DMS 273 (cell line): Measurements from ENCODE around the gene TULP3.

Experiments used
- DNase-seq: peaks from one replicate; lab custom pipeline; 2025; ENCODE audit not compliant: unreplicated experiment; lab: John Stamatoyannopoulos, UW

Gene TULP3

GRCh38 chr12:2925322-2925995 is 34.8 kb downstream of the TULP3 start:
- no peak for DNase-seq

- DNase-seq = no peak
Observed at GRCh38 chr12:2930865-2931264, 40.2 kb downstream of the TULP3 start.

GRCh38 chr12:2933586-2933985 is 42.9 kb downstream of the TULP3 start:
- no peak for DNase-seq

- no peak for DNase-seq
Observed at GRCh38 chr12:2934371-2934770, 43.7 kb downstream of the TULP3 start.

GRCh38 chr12:2936301-2936700 is 45.6 kb downstream of the TULP3 start:
- DNase-seq = no peak

- DNase-seq = no peak
Observed at GRCh38 chr12:2937500-2937899, 46.8 kb downstream of the TULP3 start.

GRCh38 chr12:2939191-2939590 is 48.5 kb downstream of the TULP3 start:
- no peak for DNase-seq

GRCh38 chr12:2940564-2940963 is 49.9 kb downstream of the TULP3 start:
- DNase-seq = no peak

GRCh38 chr12:2941524-2941923 is 50.8 kb downstream of the TULP3 start:
- DNase-seq = no peak

GRCh38 chr12:2944401-2945047 is 53.8 kb downstream of the TULP3 start:
- peak; percentile 60 for DNase-seq

GRCh38 chr12:2949411-2949810 is 58.7 kb downstream of the TULP3 start:
- DNase-seq = no peak

GRCh38 chr12:2955888-2956287 is 65.2 kb downstream of the TULP3 start:
- DNase-seq = no peak

GRCh38 chr12:2957816-2958431 is 67.2 kb downstream of the TULP3 start:
- DNase-seq = no peak

- peak; percentile 85 for DNase-seq
Observed at GRCh38 chr12:2958432-2959191, 67.9 kb downstream of the TULP3 start.

- DNase-seq = peak; percentile 84
Observed at GRCh38 chr12:2959192-2959504, 68.5 kb downstream of the TULP3 start, which contains the start of gene TEAD4. TSS of gene TEAD4 (plus strand) at chr12:2959397.

GRCh38 chr12:2959505-2960389 is 69.1 kb downstream of the TULP3 start:
- peak; percentile 79 for DNase-seq

GRCh38 chr12:2960390-2960956 is 69.8 kb downstream of the TULP3 start:
- peak; percentile 48 for DNase-seq

GRCh38 chr12:2960996-2961616 is 70.4 kb downstream of the TULP3 start:
- DNase-seq = no peak

- DNase-seq = no peak
Observed at GRCh38 chr12:2961705-2962104, 71.0 kb downstream of the TULP3 start.

GRCh38 chr12:2963154-2963759 is 72.6 kb downstream of the TULP3 start:
- peak; percentile 14 for DNase-seq
